Activated effector memory CD4-positive, alpha-beta T cell treated with Interleukin-2 at 50 U/mL for 16 hours (primary cell): Measurements from ENCODE around the gene ZNF774.
"Not testable (repeated sequence)": the region's sequence is repeated elsewhere in the genome, so short reads cannot be mapped to it uniquely, and the experiment has no call there.

Experiments used
- DNase-seq: peaks from one replicate; pipeline ENCODE4 v3.0.0-alpha.2; 2020

The ZNF774 gene

GRCh38 chr15:90352107-90352893 lies at the start of gene ZNF774:
TSS of gene ZNF774 (plus strand) at chr15:90352284. CDS start at chr15:90354661, 2,377 bp downstream.
- peak; percentile 79 for DNase-seq

GRCh38 chr15:90305355-90305754 lies 46.7 kb upstream of the ZNF774 start:
- DNase-seq, result not testable (repeated sequence)

GRCh38 chr15:90305932-90306331 lies 46.2 kb upstream of the ZNF774 start:
- DNase-seq, result no peak

GRCh38 chr15:90306560-90306959 lies 45.5 kb upstream of the ZNF774 start:
- DNase-seq, result peak; percentile 4

- no peak for DNase-seq
These were observed 44.4 kb upstream of the ZNF774 start for GRCh38 chr15:90307661-90308060.

GRCh38 chr15:90309020-90309419 lies 43.1 kb upstream of the ZNF774 start:
- no peak for DNase-seq

- no peak for DNase-seq
These were observed 36.7 kb upstream of the ZNF774 start for GRCh38 chr15:90315278-90315982.

GRCh38 chr15:90316139-90316538 lies 35.9 kb upstream of the ZNF774 start:
- no peak for DNase-seq

- no peak for DNase-seq
These were observed 33.5 kb upstream of the ZNF774 start for GRCh38 chr15:90318591-90318990.

GRCh38 chr15:90320062-90320884 lies 31.8 kb upstream of the ZNF774 start:
- peak; percentile 44 for DNase-seq

- DNase-seq, result no peak
These were observed 31.2 kb upstream of the ZNF774 start for GRCh38 chr15:90320885-90321278.

- DNase-seq, result no peak
These were observed 29.5 kb upstream of the ZNF774 start for GRCh38 chr15:90322538-90322937.

- no peak for DNase-seq
These were observed 26.4 kb upstream of the ZNF774 start for GRCh38 chr15:90325726-90326125.

- DNase-seq, result no peak
These were observed 25.6 kb upstream of the ZNF774 start for GRCh38 chr15:90326441-90326840.

GRCh38 chr15:90327311-90327710 lies 24.8 kb upstream of the ZNF774 start:
- DNase-seq, result no peak

GRCh38 chr15:90334304-90334731 lies 17.8 kb upstream of the ZNF774 start:
- no peak for DNase-seq

GRCh38 chr15:90336705-90337141 lies 15.4 kb upstream of the ZNF774 start:
- no peak for DNase-seq

GRCh38 chr15:90337256-90337655 lies 14.8 kb upstream of the ZNF774 start:
- DNase-seq, result no peak

GRCh38 chr15:90338532-90338931 lies 13.6 kb upstream of the ZNF774 start:
- DNase-seq, result no peak

GRCh38 chr15:90340345-90340744 lies 11.7 kb upstream of the ZNF774 start:
- DNase-seq, result no peak

- DNase-seq, result no peak
These were observed 8.7 kb upstream of the ZNF774 start for GRCh38 chr15:90343302-90343790.

GRCh38 chr15:90344662-90345061 lies 7.4 kb upstream of the ZNF774 start:
- no peak for DNase-seq

GRCh38 chr15:90345857-90346256 lies 6.2 kb upstream of the ZNF774 start:
- no peak for DNase-seq
